IMR-90 (cell line): ENCODE results near the gene ERBB4. TPM values are rescaled to one million over a fixed set of nuclear protein-coding genes. Genes with fewer than 3 reads are reported as not detected.

Experiments
- ATAC-seq: fragments of 200-7000 bp; cut with Tn5 transposase; 2 replicates; pipeline ENCODE4 v1.9.1; 2020; ENCODE audit warnings: low read depth, mild to moderate bottlenecking, moderate library complexity
- BruUV-seq: library from RNA; stranded (reverse); fragments of 400-500 nt; replicated peaks from 2 replicates; lab custom pipeline; 2021; lab: Mats Ljungman, UMichigan
- CTCF ChIA-PET: fragments of 300-600 bp; formaldehyde crosslinking; extraction: SDS; loops from one replicate; lab custom pipeline; 2021; ENCODE audit warnings: antibody characterized with exemption; lab: Yijun Ruan, JAX
- POLR2A ChIA-PET: fragments of 300-600 bp; sonication (Branson Sonifier 250); formaldehyde crosslinking; loops from one replicate; lab custom pipeline; 2022; ENCODE audit warnings: antibody characterized with exemption; ENCODE audit not compliant: unreplicated experiment; lab: Charles Lee
- DNase-seq: peaks from one replicate; pipeline ENCODE4 v3.0.0; 2013
- H2AFZ ChIP-seq: replicated peaks from 2 replicates; pipeline ENCODE3; 2013; ENCODE audit warnings: low read length, mild to moderate bottlenecking; ENCODE audit not compliant: poor library complexity
- H2AK5ac ChIP-seq: 2 replicates; pipeline ENCODE4 v1.6.1; 2013; ENCODE audit warnings: low read depth, low read length, inconsistent platforms
- H2AK9ac ChIP-seq: replicated peaks from 2 replicates; pipeline ENCODE3; 2013; ENCODE audit warnings: mild to moderate bottlenecking, low read depth, low read length, moderate library complexity; ENCODE audit not compliant: poor library complexity
- H2BK120ac ChIP-seq: 2 replicates; pipeline ENCODE4 v1.6.1; 2013; ENCODE audit warnings: low read depth, low read length, inconsistent platforms
- H2BK15ac ChIP-seq: 3 replicates; pipeline ENCODE4 v1.6.1; 2013; ENCODE audit warnings: low read depth, low read length, inconsistent platforms
- H2BK20ac ChIP-seq: 2 replicates; pipeline ENCODE4 v1.6.1; 2013; ENCODE audit warnings: low read depth, mild to moderate bottlenecking, inconsistent platforms, low read length, moderate library complexity
- H2BK5ac ChIP-seq: 2 replicates; pipeline ENCODE4 v1.6.1; 2013; ENCODE audit warnings: mild to moderate bottlenecking, low read depth, low read length, inconsistent platforms; ENCODE audit not compliant: poor library complexity, severe bottlenecking
- H3K14ac ChIP-seq: replicated peaks from 2 replicates; pipeline ENCODE4 v1.6.1; 2013; ENCODE audit warnings: low read depth, low read length, inconsistent platforms
- H3K18ac ChIP-seq: 2 replicates; pipeline ENCODE4 v1.6.1; 2013; ENCODE audit warnings: low read depth, low read length, control low read depth
- H3K23ac ChIP-seq: 2 replicates; pipeline ENCODE4 v1.6.1; 2013; ENCODE audit warnings: low read depth, low read length, inconsistent platforms
- H3K27ac ChIP-seq: 2 replicates; pipeline ENCODE4 v1.5.1; 2013; ENCODE audit warnings: mild to moderate bottlenecking, control low read depth, low read length; ENCODE audit not compliant: insufficient read depth
- H3K27me3 ChIP-seq: 2 replicates; pipeline ENCODE4 v1.6.1; 2013; ENCODE audit warnings: low read length; ENCODE audit not compliant: control insufficient read depth, insufficient read depth
- H3K36me3 ChIP-seq: 2 replicates; pipeline ENCODE4 v1.6.1; 2013; ENCODE audit warnings: low read length, mixed read lengths; ENCODE audit not compliant: control insufficient read depth, insufficient read depth
- H3K4ac ChIP-seq: 2 replicates; pipeline ENCODE4 v1.6.1; 2013; ENCODE audit warnings: low read depth, low read length, inconsistent platforms
- H3K4me1 ChIP-seq: 2 replicates; pipeline ENCODE4 v1.6.1; 2013; ENCODE audit warnings: low read length, mixed read lengths; ENCODE audit not compliant: control insufficient read depth, insufficient read depth
- H3K4me2 ChIP-seq: 2 replicates; pipeline ENCODE4 v1.6.1; 2013; ENCODE audit warnings: low read depth, mild to moderate bottlenecking, control low read depth, low read length, moderate library complexity
- H3K4me3 ChIP-seq: 2 replicates; pipeline ENCODE4 v1.5.1; 2013; ENCODE audit warnings: low read depth, mild to moderate bottlenecking, control low read depth, low read length, moderate library complexity; ENCODE audit not compliant: insufficient read depth
- H3K56ac ChIP-seq: 2 replicates; pipeline ENCODE4 v1.6.1; 2013; ENCODE audit warnings: low read length, inconsistent platforms; ENCODE audit not compliant: insufficient read depth; ENCODE audit errors: extremely low read depth
- H3K79me1 ChIP-seq, 2 experiments: 2 replicates each; pipeline ENCODE4 v1.6.1; 2013; ENCODE audit warnings: low read length in 2 of 2, inconsistent platforms in 1 of 2, low read depth in 1 of 2
- H3K9ac ChIP-seq: 2 replicates; pipeline ENCODE4 v1.6.1; 2013; ENCODE audit warnings: low read depth, low read length, control low read depth
- H3K9me1 ChIP-seq: 2 replicates; pipeline ENCODE4 v1.6.1; 2013; ENCODE audit warnings: low read length, inconsistent platforms; ENCODE audit not compliant: insufficient read depth
- H3K9me3 ChIP-seq: 2 replicates; pipeline ENCODE4 v1.6.1; 2013; ENCODE audit warnings: low read length; ENCODE audit not compliant: control insufficient read depth, insufficient read depth
- H4K20me1 ChIP-seq: 2 replicates; pipeline ENCODE4 v1.6.1; 2013; ENCODE audit warnings: low read length, inconsistent platforms; ENCODE audit not compliant: insufficient read depth
- H4K5ac ChIP-seq: 2 replicates; pipeline ENCODE4 v1.6.1; 2013; ENCODE audit warnings: mild to moderate bottlenecking, low read depth, low read length, control low read depth
- H4K8ac ChIP-seq, 2 experiments: 2 replicates each; pipeline ENCODE4 v1.6.1; 2013; ENCODE audit warnings: low read depth in 2 of 2, low read length in 2 of 2, control low read depth in 1 of 2, inconsistent platforms in 1 of 2
- H4K91ac ChIP-seq: 2 replicates; pipeline ENCODE4 v1.6.1; 2013; ENCODE audit warnings: low read depth, low read length, inconsistent platforms; ENCODE audit not compliant: insufficient read depth
- BHLHE40 ChIP-seq: fragments of 150-350 bp; IDR thresholded peaks from 2 replicates; pipeline ENCODE4 v1.6.1; 2016; ENCODE audit warnings: mild to moderate bottlenecking, low read depth, low read length
- CEBPB ChIP-seq: IDR thresholded peaks from 2 replicates; pipeline ENCODE4 v1.6.1; 2012; ENCODE audit warnings: low read depth, low read length, improper control_type of control experiment
- CHD1 ChIP-seq: IDR thresholded peaks from 2 replicates; pipeline ENCODE4 v1.6.1; 2012; ENCODE audit warnings: low read depth, low read length, improper control_type of control experiment
- CTCF ChIP-seq: conservative IDR thresholded peaks from 2 replicates; pipeline ENCODE4 v1.5.1; 2012; ENCODE audit warnings: mild to moderate bottlenecking, low read depth, low read length, improper control_type of control experiment
- MAZ ChIP-seq: IDR thresholded peaks from 2 replicates; pipeline ENCODE4 v1.6.1; 2012; ENCODE audit warnings: low read depth, mild to moderate bottlenecking, low read length, improper control_type of control experiment, moderate library complexity, borderline replicate concordance
- MXI1 ChIP-seq: IDR thresholded peaks from 2 replicates; pipeline ENCODE4 v1.6.1; 2012; ENCODE audit warnings: low read depth, mild to moderate bottlenecking, low read length, moderate library complexity, borderline replicate concordance
- POLR2A ChIP-seq: IDR thresholded peaks from 2 replicates; pipeline ENCODE4 v1.6.1; 2012; ENCODE audit warnings: mild to moderate bottlenecking, low read depth, low read length
- RAD21 ChIP-seq: IDR thresholded peaks from 2 replicates; pipeline ENCODE4 v1.6.1; 2012; ENCODE audit warnings: low read length, improper control_type of control experiment
- RCOR1 ChIP-seq: IDR thresholded peaks from 2 replicates; pipeline ENCODE4 v1.6.1; 2012; ENCODE audit warnings: mild to moderate bottlenecking, low read length, improper control_type of control experiment; ENCODE audit not compliant: insufficient replicate concordance
- SMC3 ChIP-seq: fragments of 150-350 bp; IDR thresholded peaks from 2 replicates; pipeline ENCODE4 v1.6.1; 2016; ENCODE audit warnings: low read depth, mild to moderate bottlenecking, antibody characterized with exemption, low read length, moderate library complexity
- USF2 ChIP-seq: fragments of 150-350 bp; IDR thresholded peaks from 2 replicates; pipeline ENCODE4 v1.6.1; 2017; ENCODE audit warnings: mild to moderate bottlenecking, antibody characterized with exemption, low read length, low read depth
- WGBS, 2 experiments: methylation state at CpG; one replicate each; pipeline versions ENCODE4 v1.1.5 to v1.1.7; 2013; ENCODE audit warnings: missing lambda C conversion rate in 2 of 2; ENCODE audit not compliant: insufficient read length in 1 of 2; ENCODE audit errors: extremely low coverage in 2 of 2; 5-methylcytosine and 5-hydroxymethylcytosine counted together
- dilution Hi-C: fragments of 300-500 bp; cut with HindIII; formaldehyde crosslinking; loops from one replicate; pipeline ENCODE4 v1.14.3; 2018; ENCODE audit warnings: low sequenced_read_pairs; ENCODE audit not compliant: unreplicated experiment
- in situ Hi-C: fragments of 300-500 bp; cut with MboI; formaldehyde crosslinking; loops from 3 replicates; pipeline ENCODE4 v1.14.3; 2019; ENCODE audit warnings: low sequenced_read_pairs, inconsistent platforms, mixed read lengths
- intact Hi-C: fragments of 100-400 bp; cut with micrococcal nuclease; formaldehyde crosslinking; loops from 2 replicates; pipeline ENCODE4 v1.10.0; 2022
- polyA plus RNA-seq, 3 experiments: library from polyadenylated mRNA; depleted of rRNA; stranded (reverse); fragments of >200 nt; gene quantifications; 2 replicates each; pipeline ENCODE4 v1.2.3, GENCODE V29; 2012; ENCODE audit warnings: low replicate concordance in 1 of 3
- total RNA-seq: library from RNA; depleted of rRNA; stranded (reverse); fragments of >200 nt; gene quantifications from 2 replicates; pipeline ENCODE4 v1.2.3, GENCODE V29; 2012
- TF ChIP-seq, protein P1 (sequence below): fragments of 150-350 bp; IDR thresholded peaks from 2 replicates; pipeline ENCODE4 v1.6.1; 2016; ENCODE audit warnings: low read depth, mild to moderate bottlenecking, low read length, moderate library complexity, borderline replicate concordance

Gene ERBB4
- total and polyA plus RNA-seq, 2 of the 4 experiments (the other 2 are of a cell fraction) = not detected

DNA sequence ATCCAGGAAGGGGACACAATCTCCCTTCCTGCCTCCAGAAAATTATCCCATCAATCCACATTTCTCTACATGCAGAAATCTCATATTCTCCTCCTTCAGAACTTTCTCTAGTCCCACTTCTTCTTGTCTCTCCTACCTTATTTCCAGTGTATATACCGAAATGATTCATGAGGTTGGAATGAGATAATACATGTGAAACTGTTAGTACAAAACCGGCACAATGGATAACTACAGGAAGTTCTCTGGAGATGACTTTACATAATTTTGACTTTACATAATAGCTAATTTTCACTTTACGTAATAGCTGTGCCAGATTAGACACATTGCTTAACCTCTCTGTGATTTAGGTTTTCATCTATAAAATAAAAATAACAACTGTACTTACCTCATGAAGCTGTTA, 801.3 kb downstream of the ERBB4 start:
- intact Hi-C loops = no loop called here
- Histone ChIP-seq H2AK9ac (no peak overlapping the region), H2BK20ac (no peak overlapping the region), H3K27ac (no peak overlapping the region), H3K4ac (no peak overlapping the region), H2BK120ac (no peak overlapping the region), H3K9ac (no peak overlapping the region), H4K20me1 (no peaks in the 10 kb centered on the region), H4K5ac (no peak overlapping the region), H3K4me2 (no peak overlapping the region), H2BK5ac (no peak overlapping the region), H2AFZ (no peak overlapping the region), H3K36me3 (no peaks in the 10 kb centered on the region), H2BK15ac (no peak overlapping the region), H3K9me1 (no peaks in the 10 kb centered on the region), H4K8ac (no peak overlapping the region), H3K14ac (no peak overlapping the region), H3K9me3 (no peaks in the 10 kb centered on the region), H3K4me1 (no peaks in the 10 kb centered on the region), H4K91ac (no peak overlapping the region), H3K27me3 (no peaks in the 10 kb centered on the region), H3K56ac (no peak overlapping the region), H3K23ac (no peak overlapping the region), H3K79me1 (no peaks in the 10 kb centered on the region), H3K4me3 (no peak overlapping the region), H2AK5ac (no peak overlapping the region), H3K18ac (no peak overlapping the region)
- CTCF ChIA-PET = no interaction called here
- no peak for DNase-seq
- dilution Hi-C loops = no loop called here
- BruUV-seq = no TSS peak
- ATAC-seq = no peak
- in situ Hi-C loops = no loop called here
- no peak for TF ChIP-seq CEBPB
- TF ChIP-seq USF2 = no peak
- no peak for TF ChIP-seq MAZ
- no peak for TF ChIP-seq RAD21
- TF ChIP-seq MXI1 = no peak
- TF ChIP-seq SMC3 = no peak
- TF ChIP-seq CTCF = no peak
- TF ChIP-seq BHLHE40 = no peak
- TF ChIP-seq, protein P1, sequence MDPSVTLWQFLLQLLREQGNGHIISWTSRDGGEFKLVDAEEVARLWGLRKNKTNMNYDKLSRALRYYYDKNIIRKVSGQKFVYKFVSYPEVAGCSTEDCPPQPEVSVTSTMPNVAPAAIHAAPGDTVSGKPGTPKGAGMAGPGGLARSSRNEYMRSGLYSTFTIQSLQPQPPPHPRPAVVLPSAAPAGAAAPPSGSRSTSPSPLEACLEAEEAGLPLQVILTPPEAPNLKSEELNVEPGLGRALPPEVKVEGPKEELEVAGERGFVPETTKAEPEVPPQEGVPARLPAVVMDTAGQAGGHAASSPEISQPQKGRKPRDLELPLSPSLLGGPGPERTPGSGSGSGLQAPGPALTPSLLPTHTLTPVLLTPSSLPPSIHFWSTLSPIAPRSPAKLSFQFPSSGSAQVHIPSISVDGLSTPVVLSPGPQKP = no peak
- TF ChIP-seq RCOR1 = no peak
- no peak for TF ChIP-seq POLR2A
- TF ChIP-seq CHD1 = no peak
- POLR2A ChIA-PET = no interaction called here
- WGBS, 2 experiments = no CpG with 5 or more reads among the region's 3 CpGs
